Mucosa of descending colon (tissue), 3 donors: ENCODE measurements around the gene PPARA. TPM values are rescaled to one million over a fixed set of nuclear protein-coding genes. Genes with fewer than 3 reads are reported as not detected.

Experiments used
- ATAC-seq: fragments of 200-7000 bp; cut with Tn5 transposase; one replicate; pipeline ENCODE4 v1.9.1; 2020; ENCODE audit warnings: mild to moderate bottlenecking, moderate library complexity
- DNase-seq, 3 donors: peaks; one replicate each; pipeline ENCODE4 v3.0.0-alpha.2; 2020
- H3K36me3 ChIP-seq: fragments of 200-600 bp; one replicate; pipeline ENCODE4 v1.8.0; 2021; ENCODE audit warnings: low read depth, mild to moderate bottlenecking
- H3K4me1 ChIP-seq: fragments of 200-600 bp; one replicate; pipeline ENCODE4 v1.8.0; 2021; ENCODE audit warnings: low read depth, mild to moderate bottlenecking
- H3K4me3 ChIP-seq: fragments of 200-600 bp; one replicate; pipeline ENCODE4 v1.8.0; 2021; ENCODE audit warnings: mild to moderate bottlenecking
- H3K9me3 ChIP-seq: fragments of 200-600 bp; one replicate; pipeline ENCODE4 v1.8.0; 2021; ENCODE audit warnings: mild to moderate bottlenecking
- CTCF ChIP-seq: fragments of 200-600 bp; IDR thresholded peaks from one replicate; pipeline ENCODE4 v1.8.0; 2022; ENCODE audit warnings: antibody characterized with exemption, mild to moderate bottlenecking
- intact Hi-C, 2 donors: fragments of 100-400 bp; cut with DNase I in 1 of 2; cut with micrococcal nuclease in 1 of 2; formaldehyde crosslinking; loops; one replicate each; pipeline versions ENCODE4 v1.11.0 to v1.11.1; 2022; cut with DNase I, micrococcal nuclease
- total RNA-seq, 3 donors: library from RNA; stranded (reverse); fragmentation: NEBNext Ultra II Directional in 2 of 3; extraction: Animal tissue kit (Norgen Biotek cat#: 25700) in 2 of 3; gene quantifications; one replicate each; pipeline versions ENCODE4 v1.2.1 to v1.2.4, GENCODE V29; 2021 to 2023
- donor health status: DM: no; HTN: no; CAD: no; lungs with moderate emphysema.
- donor health status: DM: no; HTN: no; CAD: no.
- donor health status: DM: no; HTN: yes; CAD: no.

The PPARA gene
- total RNA-seq, 3 donors from 2014 or later, result 57.9 to 81.4 (median 58.5) TPM

GRCh38 chr22:46107089-46107664 is 43.1 kb upstream of the PPARA start:
- ATAC-seq (peak; percentile 69), DNase-seq (peak in 2 of 3 donors; percentile 72 to 78)
- peaks cover 50% of the 10 kb centered on the region for H3K4me1 ChIP-seq
- H3K36me3 ChIP-seq, result no peaks in the 10 kb centered on the region
- intact Hi-C loops, result no loop called here
- H3K9me3 ChIP-seq, result no peaks in the 10 kb centered on the region
- no peak for TF ChIP-seq CTCF
- H3K4me3 ChIP-seq, result no peak overlapping the region

GRCh38 chr22:46107753-46108563 is 42.4 kb upstream of the PPARA start:
- peaks cover 50% of the 10 kb centered on the region for H3K4me1 ChIP-seq
- intact Hi-C loops, result no loop called here
- DNase-seq (peak in 1 of 3 donors; percentile 38), ATAC-seq (no peak)
- H3K4me3 ChIP-seq, result no peak overlapping the region
- H3K36me3 ChIP-seq, result no peaks in the 10 kb centered on the region
- no peak for TF ChIP-seq CTCF
- H3K9me3 ChIP-seq, result no peaks in the 10 kb centered on the region

GRCh38 chr22:46108564-46109473 is 41.5 kb upstream of the PPARA start:
- H3K4me3 ChIP-seq, result no peak overlapping the region

GRCh38 chr22:46109474-46110003 is 40.8 kb upstream of the PPARA start:
- H3K4me3 ChIP-seq, result no peak overlapping the region
- ATAC-seq (no peak), DNase-seq (no peak)
- H3K36me3 ChIP-seq, result no peaks in the 10 kb centered on the region
- H3K9me3 ChIP-seq, result no peaks in the 10 kb centered on the region
- H3K4me1 ChIP-seq, result peaks cover 47% of the 10 kb centered on the region
- intact Hi-C loops, result no loop called here
- TF ChIP-seq CTCF, result no peak

More at GRCh38 chr22:46108564-46109473, 41.5 kb upstream of the PPARA start:
- no peak for TF ChIP-seq CTCF
- H3K9me3 ChIP-seq, result no peaks in the 10 kb centered on the region
- peak in 1 of 3 donors; percentile 55 for DNase-seq
- peak; percentile 18 for ATAC-seq
- intact Hi-C loops, result no loop called here
- H3K36me3 ChIP-seq, result no peaks in the 10 kb centered on the region
- peaks cover 50% of the 10 kb centered on the region for H3K4me1 ChIP-seq

- ATAC-seq, result no peak
- H3K36me3 ChIP-seq, result no peaks in the 10 kb centered on the region
- intact Hi-C loops, result no loop called here
Observed at GRCh38 chr22:46110215-46110614, 40.1 kb upstream of the PPARA start.

More at GRCh38 chr22:46110215-46110614, 40.1 kb upstream of the PPARA start:
- H3K4me1 ChIP-seq, result peaks cover 40% of the 10 kb centered on the region
- peak in 1 of 3 donors; percentile 42 for DNase-seq
- no peaks in the 10 kb centered on the region for H3K9me3 ChIP-seq
- TF ChIP-seq CTCF, result no peak
- H3K4me3 ChIP-seq, result no peak overlapping the region
